Fibroblast of skin of scalp (primary cell): ENCODE measurements around the gene RAP1GAP. TPM values are rescaled to one million over a fixed set of nuclear protein-coding genes. Genes with fewer than 3 reads are reported as not detected.
A peak's percentile ranks its signal among the peaks of the same experiment; 100 is the strongest.

Experiments used
- DNase-seq: peaks from one replicate; pipeline ENCODE4 v3.0.0-alpha.2; 2013
- polyA plus RNA-seq, 2 experiments: library from polyadenylated mRNA; unstranded; fragments of 120-200 nt; gene quantifications; one replicate each; pipeline ENCODE4 v1.2.1, GENCODE V29; 2013; ENCODE audit not compliant: insufficient read length in 2 of 2

RAP1GAP gene
- 0.29 TPM for polyA plus RNA-seq (2013, experiment 1 of 2; ENCODE audit: insufficient read length)
- polyA plus RNA-seq (2013, experiment 2 of 2; ENCODE audit: insufficient read length) = 0.74 TPM

DNA sequence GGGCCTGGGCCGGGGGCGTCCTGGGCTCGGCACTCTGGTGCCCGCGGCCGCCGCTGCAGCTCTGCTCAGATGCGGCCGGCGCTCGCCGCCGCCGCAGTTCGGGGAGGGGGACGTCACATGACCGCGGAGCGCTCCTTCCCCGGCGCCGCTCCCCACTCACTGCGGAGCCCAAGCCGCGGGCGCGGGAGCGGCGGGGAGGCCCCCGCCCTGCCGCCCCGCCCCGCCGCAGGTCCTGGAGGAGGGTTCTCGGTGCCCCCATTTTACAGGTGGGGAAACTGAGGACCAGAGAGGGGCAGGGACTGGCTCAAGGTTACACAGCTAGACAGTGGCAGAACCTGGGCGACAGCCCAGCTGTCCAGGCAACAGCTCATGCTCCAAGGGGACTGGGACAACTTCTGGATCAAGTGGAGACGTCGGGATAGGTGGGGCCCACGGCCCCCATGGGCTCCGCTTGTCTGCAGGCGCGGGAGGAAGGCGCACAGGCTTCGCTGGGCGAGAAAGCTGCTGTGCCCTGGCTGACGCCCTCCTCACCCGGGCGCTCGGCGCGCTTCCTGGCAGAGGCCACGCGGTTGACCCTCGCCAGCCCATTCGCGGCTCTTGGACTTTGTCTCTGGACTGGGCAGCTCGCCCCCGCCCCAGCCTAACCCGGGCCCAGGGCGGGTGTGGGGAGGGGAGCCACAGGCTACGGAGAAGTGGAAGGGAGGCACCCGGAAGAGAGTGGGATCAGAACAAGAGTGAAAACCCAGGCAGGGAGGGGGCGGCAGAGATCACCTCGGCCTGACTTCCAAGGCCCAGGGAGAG lies at the start of gene RAP1GAP:
Gene RAP1GAP, minus strand, starts transcription at position 100 of the 801 bp plus-strand sequence. CDS start 49,325 bp downstream, outside the sequence.
- no peak for DNase-seq

DNA sequence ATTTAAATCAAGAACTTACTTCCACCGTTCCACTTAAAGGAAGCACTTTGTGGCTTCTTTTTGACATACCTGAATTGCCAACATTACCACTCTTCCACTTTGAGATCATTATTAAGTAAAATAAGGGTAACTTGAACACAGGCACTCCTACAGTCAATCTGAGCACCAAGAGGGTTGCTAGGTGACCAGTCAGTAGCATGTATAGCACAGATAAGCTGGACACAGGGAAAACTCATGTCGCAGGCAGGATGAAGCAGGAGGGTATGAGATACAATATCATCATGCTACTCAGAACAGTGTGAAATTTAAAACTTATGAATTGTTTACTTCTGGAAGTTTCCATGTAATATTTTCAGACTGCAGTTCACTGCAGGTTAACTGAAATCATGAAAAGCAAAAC lies 47.0 kb upstream of the RAP1GAP start:
- no peak for DNase-seq

DNA sequence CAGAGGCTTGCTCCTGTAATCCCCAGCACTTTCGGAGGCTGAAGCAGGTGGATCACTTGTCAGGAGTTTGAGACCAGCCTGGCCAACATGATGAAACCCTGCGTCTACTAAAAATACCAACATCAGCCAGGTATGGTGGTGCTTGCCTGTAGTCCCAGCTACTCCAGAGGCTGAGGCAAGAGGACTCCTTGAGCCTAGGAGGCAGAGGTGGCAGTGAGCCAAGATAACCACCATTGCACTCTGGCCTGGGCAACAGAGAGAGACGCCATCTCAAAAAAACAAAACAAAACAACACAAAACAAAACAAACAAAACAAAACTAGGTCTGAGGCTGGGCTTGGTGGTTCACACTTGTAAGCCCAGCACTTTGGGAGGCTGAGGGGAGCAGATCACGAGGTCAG lies 38.7 kb upstream of the RAP1GAP start:
- no peak for DNase-seq

DNA sequence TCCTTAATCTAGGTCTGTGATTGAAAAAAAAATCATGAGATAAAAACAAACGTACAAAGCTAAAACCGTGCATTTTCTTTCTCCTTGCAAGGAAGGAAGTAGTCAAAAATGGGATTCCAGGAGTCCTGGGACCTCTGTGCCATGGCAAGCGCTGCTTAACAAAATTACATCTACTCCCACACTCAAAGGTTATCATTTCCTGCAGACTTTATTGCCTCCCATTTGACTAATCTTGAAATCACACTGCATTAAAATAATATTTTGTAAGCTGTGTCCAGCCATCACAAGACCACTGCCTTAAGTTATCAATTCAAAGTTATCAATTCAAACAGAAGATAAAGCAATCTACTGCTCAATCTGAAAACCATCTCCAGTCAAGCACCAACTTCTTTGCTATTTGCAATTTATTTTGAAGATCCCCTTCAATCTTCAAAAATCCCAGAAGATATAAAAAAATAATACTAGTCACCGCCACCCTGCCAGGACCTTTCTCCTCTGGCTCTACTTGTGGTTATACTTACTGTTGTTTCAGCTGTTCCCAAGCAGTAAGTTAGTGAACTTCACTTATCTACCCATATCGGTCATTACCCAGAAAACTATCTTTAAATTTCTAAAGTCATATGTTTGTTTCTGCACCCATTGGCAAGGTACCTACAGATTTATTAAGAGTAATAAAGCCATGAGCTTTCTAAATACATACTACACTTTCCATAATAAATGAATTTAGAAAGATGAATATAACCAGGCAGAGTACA lies 38.1 kb upstream of the RAP1GAP start:
- DNase-seq = no peak

DNA sequence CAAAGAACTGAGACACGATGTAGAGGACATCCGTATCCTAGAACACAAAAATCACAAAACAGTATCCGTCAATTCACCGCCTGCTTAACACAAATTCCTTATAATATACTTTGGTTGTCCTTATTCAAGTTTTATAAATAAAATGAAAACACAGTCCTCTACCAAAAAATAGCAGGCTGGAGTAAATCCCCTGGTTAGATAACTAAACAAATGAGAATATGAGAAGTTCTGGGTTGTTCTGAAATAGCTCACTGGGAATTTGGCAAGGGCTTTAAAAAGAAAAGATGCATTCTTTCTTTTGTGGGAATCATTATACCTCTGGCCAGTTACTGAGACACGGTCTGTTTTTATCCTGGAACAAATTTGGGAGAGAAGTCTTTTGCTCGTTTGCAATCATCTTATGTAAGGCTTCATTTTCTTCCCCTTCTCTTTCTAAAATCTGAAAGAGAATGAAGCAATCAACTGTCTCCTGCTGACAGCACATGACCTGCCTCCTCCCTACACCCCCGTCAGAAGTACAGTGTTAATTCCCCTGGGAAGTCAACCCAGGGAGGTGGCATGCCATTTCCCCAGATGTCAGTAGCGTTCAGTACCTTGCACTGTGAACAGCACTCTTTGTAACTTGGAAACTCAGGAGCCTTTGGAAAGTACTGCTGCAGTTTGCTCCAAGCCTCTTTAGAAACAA lies 37.1 kb upstream of the RAP1GAP start:
- peak; percentile 52 for DNase-seq

DNA sequence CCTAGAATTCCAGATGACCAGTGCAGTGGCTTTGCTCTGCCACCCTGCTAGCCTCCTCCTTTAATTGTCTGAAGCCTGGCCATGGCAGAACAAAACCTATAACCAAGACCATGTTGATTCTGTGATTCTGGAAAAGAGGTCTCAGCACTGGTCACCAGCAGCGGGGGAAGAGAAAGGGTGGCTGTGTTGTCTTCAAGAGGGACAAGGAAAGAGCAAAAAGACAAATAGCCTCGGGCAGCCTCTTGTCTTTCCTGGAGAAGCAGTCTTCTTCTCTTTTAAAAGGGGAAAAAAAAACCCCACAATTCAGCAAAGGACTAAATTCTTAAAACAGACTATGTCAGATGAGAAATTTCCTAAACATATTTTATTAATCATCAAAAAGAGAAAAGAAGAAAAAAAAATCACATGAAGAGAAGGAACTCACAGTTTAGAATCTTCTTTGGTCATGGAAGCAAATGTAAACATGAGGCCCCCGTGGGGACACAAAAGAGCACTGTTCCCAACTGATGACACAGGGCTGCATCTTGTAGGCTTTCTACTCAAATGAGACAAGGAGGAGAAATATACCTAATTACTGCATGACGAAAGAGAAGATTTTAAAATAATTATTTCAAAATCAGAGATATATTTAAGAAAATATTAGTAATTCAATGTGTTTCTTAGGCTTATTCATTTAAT lies 36.3 kb upstream of the RAP1GAP start:
- DNase-seq = no peak

DNA sequence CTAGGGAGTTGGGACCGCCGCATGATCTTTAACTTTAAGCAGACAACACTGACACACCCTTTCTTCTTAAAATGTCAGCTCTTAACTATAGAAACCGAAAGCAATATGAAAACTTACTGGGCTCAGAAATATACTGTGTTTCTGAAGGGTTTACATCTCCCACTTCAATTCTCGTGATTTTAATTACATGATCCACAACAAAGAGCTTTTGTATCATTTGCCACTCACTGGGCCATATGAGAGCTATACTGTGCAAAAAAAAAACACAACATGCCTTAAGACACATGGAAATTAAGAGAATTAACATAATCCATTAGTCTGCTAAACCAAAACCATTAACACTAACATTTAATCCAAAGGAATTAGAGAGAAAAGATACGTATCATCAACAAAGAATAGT lies 35.0 kb upstream of the RAP1GAP start:
- no peak for DNase-seq

DNA sequence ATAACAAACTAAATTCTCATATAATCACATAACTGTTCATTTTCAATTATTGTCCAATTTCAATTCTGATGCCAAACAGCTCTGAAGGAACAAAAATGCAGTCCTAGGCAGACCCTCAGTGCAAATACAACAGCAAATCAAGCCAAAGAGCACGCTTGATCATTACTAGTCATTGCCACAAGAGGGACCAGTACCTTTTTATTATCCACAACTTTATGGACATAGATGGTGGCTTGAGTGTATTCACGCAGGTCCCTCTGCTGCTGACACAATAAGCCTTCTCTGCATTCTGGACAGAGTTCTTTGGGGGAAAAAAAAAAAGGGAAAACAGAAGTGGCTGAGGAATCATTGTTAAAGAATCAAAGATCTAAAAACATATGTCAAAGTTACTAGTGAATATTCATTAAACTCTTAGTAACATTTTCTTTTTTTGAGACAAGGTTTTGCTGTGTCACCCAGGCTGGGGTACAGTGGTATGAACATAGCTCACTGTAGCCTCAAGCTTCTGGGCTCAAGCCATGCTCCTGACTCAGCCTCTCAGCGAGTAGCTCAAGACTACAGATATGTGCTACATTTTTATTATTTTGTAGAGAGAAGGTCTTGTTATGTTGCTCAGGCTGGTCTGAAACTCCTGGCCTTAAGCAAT lies 34.3 kb upstream of the RAP1GAP start:
- DNase-seq = peak; percentile 76

DNA sequence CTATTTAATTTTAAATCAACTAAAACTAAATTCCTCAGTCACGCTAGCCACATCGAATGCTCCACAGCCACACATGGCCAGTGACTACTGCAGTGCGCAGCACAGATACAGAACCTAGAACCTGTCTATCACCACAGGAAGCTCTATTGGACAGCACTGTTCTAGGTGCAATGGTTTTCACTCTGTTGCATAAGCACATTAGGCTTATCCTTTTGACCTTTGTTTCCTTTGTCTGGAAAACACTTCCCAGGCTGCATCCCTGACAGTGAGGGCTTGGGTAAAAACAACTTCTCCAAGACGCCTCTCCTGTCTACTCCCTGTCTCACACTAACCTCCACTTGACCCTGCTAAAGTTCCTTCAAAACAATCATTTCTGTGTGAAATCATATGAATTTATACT lies 33.6 kb upstream of the RAP1GAP start:
- DNase-seq = no peak

DNA sequence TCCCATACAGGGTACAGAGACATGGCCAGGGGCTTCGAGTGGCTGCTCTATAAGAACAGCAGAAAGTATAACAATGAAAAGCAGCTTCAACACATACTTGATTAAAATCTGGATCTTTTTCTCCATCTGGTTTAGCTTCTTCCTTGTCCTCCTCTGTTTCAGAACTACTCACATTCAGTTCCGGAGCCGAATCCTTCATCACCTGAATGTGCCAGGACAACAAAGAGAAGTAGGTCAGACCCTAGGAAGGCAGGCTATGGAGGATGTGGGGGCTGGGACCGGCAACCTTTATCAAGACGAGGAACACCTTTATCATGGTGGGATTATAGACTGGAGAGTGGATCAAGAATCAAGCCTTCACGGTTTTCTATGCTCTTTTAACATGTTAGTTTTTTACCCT lies 32.2 kb upstream of the RAP1GAP start:
- no peak for DNase-seq

DNA sequence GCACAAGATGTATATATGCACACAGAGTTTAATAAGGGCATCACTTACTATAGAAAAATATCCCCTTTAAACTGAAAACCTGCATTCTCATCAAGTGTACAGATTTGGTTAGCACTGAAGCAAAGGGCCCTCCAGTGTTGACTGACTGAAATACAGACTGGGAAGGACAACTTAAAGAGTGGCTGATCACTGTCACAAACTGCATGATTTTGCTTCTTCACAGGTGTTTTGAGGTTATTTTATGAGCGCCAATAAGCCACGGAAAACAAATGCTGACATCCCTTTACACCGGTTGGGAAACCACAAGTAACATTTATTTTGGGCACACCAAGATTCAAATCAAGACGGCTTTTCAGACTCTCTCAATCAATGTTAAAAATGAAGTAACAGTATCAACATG lies 30.9 kb upstream of the RAP1GAP start:
- no peak for DNase-seq

DNA sequence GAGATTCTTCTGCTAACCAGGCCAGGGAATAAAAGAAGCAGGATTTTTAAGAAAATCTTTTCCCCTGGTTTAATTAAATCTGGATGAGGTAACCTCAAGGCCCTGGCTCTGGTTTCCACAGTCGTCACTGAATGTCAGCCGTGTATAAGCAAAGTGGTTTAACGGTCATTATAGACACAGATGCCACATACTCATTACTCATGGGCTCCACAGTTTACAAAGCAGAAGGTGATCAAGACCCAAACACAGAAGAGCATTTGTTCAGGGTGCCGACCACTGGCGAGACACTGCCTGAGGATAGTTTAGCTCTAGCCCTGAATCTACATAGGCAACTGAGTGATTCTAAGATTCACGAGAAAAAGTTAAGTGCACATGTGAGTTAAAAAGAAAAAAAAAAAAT lies 27.8 kb upstream of the RAP1GAP start:
- no peak for DNase-seq

DNA sequence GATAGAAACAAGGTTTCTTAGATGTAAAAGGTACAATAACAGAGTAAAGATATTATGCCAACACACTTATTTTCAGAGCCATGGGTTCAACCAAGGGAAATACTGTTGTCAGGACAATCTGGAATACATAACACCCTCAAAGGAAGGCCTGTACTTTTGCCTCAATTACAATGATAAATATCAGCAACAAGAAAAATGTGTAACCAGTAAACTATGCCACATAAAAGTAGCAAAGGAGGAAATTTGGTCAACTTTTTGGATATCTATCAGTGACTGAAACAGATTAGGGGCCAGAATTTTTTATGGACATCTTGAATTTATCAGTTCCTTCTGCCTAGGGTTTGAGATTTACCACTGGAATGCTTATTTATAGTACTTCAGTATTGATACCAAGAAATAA lies 24.6 kb upstream of the RAP1GAP start:
- DNase-seq = no peak

DNA sequence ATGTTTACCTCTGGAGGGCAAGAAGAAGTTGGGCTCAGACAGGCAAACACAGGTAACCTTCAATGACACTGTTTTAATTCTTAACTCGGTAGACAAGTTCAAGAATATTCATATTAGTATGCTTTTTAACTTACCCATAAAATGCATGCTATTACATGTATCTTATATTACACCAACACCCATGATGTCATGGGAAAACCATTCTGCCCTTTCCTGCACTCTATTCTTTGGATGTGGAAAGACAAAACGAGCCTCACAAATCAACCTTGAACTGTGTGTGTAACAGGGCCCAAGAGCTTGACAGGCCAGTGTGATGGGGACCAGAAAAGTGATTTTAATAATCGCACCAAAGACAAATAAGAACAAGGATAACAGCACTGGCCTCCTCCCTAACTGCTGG lies 22.6 kb upstream of the RAP1GAP start:
- no peak for DNase-seq

DNA sequence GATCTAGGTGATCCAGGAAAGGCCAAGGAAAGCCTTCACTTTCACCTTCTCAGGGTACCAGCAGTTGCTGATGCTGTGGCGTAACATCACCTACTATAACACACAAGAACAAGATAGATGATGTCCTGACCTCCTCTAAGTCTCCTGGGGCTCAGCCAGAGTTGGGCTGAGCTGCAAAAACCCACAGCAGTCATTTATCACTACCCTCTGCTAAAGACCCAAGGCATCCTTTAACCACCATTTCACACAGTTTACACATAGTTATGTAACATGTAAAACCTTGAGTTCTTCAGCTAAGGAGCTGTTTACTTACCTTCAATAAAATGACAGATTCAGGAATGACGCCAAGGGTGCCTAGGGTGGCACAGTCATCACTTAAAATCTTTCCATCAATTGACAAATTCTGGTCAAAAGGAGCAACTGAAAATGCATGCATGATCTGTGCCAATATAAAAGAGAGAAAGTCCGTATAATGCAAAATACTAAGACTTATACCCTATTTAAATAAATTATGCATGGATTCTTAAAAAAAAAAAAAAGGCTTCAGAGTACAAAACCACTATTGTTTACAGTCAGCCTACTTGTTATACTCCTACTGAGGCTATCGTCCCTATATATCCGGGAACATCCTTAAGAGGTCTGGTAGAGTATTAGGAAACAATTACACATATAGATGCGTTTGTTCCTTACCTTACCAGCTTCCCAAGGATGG lies 20.7 kb upstream of the RAP1GAP start:
- no peak for DNase-seq

DNA sequence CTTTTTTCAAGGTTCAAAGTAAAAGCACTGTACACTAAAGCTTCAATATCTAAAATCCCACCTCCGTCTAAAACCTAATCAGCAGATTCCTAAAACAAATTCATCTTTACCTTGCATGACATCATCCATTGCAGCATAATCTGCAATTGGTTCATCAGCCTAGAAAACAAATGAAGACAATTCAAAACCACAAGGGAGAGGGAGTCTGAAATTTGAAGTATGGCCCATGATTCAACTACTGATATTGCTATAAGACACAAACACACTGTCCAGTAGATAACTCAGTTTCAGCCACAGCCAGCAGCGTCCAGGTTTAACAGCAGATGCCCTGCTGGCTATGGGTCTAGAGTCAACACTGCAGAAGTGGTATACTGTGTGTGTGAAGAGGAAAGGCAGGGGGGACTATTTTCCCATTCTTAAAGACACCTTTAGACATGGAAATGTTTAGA lies 17.9 kb upstream of the RAP1GAP start:
- DNase-seq = no peak

DNA sequence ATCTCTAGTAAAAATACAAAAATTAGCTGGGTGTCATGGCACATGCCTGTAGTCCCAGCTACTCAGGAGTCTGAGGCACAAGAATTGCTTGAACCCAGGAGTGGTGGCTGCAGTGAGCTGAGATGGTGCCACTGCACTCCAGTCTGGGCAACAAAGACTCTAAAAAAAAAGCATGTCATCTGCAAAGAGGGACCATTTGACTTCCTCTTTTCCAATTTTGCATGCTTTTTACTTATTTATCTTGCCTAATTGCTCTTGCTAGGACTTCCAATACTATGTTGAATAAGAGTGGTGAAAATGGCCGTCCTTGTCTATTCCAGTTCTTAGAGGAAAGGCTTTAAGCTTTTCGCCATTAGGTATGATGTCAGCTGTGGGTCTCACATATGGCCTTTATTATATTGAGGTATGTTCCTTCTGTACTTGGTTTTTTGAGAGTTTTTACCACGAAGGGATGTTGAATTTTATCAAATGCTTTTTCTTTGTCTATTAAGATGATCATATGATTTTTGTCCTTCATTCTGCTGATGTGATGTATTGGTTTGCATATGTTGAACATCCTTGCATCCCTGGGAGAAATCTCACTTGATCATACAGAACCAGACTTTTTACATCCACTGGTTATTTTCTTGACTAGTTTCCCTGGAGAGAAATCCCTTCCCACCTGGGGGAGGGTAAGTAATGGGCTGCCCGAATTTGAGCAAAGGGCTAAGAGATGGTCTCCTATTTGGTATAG lies 17.0 kb upstream of the RAP1GAP start:
- no peak for DNase-seq

DNA sequence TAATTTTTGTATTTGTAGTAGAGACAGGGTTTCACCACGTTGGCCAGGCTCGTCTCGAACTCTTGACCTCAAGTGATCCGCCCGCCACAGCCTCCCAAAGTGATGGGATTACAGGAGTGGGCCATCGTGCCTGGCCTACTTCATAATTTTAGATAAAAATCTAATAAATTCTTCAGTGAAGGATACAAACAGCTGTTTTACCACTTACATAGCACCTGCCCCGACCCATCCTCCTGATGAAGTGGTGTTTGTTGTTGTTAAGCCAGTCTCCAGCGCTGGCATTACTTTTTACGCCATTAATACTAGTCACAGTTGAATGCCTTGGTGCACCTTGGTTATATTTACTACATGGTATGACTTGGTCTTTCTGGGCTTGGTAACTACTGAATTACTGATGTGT lies 12.3 kb upstream of the RAP1GAP start:
- DNase-seq = no peak

DNA sequence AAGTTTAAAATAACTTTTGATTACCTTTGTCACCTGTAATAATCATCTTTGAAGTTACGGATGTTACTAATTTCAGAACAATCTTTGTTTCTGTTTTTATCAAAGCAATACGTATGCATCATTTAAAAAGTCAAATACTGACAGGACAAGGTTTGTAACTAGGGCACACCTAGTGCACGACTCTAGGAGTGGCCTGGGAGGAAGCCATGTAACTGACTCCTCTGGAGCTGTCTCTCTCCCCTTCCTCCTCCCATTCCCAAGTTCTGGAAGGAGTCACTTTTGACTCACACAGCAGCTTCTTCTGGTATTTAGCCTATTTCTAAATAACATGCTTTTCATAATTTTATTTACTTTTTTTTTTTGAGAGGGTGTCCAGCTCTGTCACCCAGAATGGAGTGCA lies 11.8 kb upstream of the RAP1GAP start:
- peak; percentile 64 for DNase-seq

DNA sequence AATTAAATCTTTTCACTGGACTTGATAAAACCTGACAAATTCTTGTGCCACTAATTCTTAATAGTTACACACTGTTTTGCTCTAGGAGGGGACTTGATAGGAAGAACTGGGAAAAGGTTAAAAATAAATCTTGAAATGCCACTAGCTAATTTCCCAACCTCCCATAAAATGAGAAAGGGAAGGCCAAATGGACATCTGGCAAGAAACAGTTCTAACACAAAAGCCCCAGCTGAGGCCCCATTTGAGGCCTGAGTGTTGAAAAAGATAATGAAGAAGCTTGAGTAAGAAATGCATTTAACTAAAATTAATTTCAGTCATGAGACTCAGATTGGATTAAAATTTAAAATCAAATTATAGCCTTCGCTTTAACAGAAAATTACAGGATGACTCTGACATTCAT lies 11.2 kb upstream of the RAP1GAP start:
- DNase-seq = no peak

DNA sequence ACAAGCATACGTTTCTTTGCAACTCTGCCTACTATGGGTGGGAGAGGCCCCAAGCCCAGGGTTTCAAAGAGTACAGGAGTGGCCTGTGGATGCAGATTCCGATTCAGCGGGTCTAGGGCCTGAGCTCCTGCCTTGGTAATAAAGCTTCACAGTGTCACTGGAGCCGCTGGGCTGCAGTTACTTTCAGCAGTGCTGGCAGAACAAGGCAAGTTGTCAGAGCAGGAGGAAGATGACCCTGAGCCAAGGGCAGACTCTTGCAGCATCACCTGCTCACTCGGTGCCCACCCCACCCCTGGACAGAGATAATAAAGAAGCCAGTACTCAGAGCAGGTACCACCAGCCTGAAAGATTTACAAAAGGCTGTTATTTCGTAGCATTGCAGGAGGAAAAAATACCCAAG lies 8.0 kb upstream of the RAP1GAP start:
- no peak for DNase-seq
